Measurements from ENCODE around the gene CNTNAP4.

Gene CNTNAP4

DNA sequence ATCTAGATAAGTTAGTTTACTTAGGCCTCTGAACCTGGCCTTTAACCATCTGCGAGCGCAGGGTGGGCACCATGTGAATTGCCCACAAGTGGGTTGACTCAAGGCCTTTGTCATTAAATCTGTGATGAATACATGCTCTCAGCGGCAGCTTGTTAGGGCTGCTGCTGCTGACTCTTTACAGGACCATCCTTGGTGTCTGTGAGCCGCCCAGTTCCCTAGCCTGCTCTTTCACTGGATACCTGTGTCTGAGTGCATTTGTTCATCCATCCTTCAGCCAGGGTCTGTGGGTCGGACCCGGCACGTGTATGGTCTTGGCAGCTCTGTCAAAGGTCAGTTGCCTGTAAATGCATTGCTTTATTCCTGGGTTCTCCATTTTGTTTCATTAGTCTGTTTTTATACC lies 321.3 kb downstream of the CNTNAP4 start:
- DNase-seq = no peak

DNA sequence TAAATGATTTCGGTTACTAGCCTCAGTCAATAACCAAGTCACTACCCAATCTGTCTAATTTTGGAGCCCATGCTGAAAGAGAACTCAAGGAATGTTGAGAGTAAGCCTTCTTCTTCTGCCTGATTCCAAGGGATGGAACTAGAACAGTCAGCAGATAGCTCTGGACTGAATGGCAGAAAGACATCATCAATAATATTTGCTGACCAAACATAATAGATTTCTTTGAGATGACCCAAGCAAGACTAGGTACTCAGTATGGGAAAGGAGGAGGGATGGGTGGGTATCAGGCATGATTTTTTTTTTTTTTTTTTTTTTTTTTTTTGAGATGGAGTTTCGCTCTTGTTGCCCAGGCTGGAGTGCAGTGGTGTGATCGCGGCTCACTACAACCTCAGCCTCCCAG lies 330.1 kb downstream of the CNTNAP4 start:
- DNase-seq = no peak

All from fibroblast of skin of abdomen (primary cell).